AG09319 (cell line): Measurements from ENCODE around the gene TSPOAP1.

Experiments used
- DNase-seq: peaks from one replicate; pipeline ENCODE4 v3.0.0-alpha.2; 2010; ENCODE audit warnings: low read depth; ENCODE audit errors: extremely low read depth
- TF ChIP-seq, protein P1 (sequence below): IDR thresholded peaks from 2 replicates; pipeline ENCODE4 v1.5.1; 2011; ENCODE audit warnings: low read depth, mild to moderate bottlenecking, inconsistent platforms, low read length, moderate library complexity

Gene TSPOAP1

DNA sequence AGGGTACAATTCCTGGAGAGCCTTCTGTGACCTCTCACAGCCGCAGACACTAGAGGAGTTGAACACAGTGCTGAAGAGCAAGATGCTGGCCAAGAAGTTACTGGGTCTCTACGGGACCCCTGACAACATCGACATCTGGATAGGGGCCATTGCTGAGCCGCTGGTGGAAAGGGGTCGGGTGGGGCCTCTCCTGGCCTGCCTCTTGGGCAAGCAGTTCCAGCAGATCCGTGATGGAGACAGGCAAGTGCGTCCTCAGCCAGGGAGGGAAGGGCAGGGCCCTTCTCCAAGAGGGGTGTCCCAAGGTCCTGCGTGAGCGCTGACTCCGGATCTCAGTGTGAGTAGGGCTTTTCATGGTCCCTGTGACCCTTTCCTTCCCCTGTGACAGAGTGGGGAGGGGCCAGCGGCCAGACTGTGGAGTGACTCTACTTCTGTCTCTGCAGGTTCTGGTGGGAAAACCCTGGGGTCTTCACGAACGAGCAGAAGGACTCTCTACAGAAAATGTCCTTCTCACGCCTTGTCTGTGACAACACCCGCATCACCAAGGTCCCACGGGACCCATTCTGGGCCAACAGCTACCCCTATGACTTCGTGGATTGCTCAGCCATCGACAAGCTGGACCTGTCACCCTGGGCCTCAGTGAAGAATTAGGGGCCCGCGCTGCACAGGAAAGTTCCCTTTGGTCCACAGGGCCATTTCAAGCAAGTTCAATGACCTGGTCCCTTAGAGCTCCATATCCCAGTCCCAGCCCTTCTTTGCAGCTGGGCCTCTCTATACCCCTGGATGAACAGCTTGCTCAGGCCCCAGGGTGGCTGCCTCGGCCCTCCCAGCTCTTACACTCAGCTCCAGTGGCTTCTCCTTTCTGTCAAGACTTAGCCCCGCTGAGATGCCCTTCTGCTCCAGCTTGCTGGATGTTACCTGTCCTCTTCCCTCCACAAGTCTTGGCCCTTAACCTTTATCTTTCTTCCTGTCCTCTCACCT lies 61.0 kb downstream of the TSPOAP1 start:
- TF ChIP-seq, protein P1, sequence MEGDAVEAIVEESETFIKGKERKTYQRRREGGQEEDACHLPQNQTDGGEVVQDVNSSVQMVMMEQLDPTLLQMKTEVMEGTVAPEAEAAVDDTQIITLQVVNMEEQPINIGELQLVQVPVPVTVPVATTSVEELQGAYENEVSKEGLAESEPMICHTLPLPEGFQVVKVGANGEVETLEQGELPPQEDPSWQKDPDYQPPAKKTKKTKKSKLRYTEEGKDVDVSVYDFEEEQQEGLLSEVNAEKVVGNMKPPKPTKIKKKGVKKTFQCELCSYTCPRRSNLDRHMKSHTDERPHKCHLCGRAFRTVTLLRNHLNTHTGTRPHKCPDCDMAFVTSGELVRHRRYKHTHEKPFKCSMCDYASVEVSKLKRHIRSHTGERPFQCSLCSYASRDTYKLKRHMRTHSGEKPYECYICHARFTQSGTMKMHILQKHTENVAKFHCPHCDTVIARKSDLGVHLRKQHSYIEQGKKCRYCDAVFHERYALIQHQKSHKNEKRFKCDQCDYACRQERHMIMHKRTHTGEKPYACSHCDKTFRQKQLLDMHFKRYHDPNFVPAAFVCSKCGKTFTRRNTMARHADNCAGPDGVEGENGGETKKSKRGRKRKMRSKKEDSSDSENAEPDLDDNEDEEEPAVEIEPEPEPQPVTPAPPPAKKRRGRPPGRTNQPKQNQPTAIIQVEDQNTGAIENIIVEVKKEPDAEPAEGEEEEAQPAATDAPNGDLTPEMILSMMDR, result no peak
- DNase-seq, result no peak

DNA sequence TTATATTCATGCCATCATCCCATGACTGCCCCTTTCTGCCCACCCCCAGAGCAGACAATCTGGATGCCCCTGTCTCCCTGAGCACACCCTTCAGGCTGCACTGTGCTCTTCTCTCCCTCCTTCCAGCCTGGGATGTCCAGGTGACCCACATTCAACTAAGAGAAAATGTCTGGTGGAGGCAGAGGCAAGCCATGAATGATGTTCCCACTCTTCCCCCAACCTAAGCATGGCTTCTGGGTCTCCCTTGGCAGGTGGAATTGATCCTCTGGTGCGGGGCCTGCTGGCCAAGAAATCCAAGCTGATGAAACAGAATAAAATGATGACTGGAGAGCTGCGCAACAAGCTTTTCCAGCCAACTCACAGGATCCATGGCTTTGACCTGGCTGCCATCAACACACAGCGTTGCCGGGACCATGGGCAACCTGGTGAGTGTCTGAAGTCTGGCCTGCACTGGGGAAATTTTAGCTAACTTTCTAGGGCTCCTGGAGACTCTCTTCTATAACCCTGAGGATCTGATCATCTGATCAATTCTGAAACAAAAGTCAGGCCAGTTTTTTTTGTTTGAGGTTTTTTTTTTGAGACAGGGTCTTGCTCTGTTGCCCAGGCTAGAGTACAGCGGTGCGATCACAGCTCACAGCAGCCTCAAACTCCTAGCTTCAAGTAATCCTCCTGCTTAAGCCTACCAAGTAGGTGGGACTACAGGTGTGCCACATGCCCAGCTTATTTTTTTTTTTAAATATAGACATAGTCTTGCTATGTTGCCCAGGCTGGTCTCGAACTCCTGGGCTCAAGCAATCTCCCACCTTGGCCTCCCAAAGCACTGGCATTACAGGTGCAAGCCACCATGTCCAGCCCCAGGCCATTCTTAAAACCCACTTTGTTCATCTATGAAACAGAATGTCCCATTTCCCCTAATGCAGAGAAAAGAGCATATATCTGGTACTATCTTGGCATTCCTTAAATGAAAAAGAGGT lies 62.4 kb downstream of the TSPOAP1 start:
- TF ChIP-seq, protein P1, result no peak
- DNase-seq, result no peak

DNA sequence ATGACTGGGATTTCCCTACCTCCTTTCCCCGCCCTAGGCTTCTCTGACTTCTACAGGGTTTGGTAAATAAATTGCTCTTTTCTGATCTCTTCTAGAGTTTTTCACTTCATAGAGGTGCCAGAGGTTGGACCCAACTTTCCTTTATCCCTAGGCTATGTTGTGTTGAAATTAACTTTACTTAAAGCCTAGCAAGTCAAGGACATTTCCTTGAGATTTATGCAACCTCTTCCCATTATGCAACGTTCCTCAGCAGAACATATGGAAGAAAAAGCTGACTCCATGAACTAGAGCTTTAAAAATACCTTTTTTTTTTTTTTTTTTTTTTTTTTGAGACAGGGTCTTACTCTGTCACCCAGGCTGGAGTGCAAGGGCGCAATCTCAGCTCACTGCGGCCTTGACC lies 63.3 kb downstream of the TSPOAP1 start:
- TF ChIP-seq, protein P1, result no peak
- DNase-seq, result no peak

DNA sequence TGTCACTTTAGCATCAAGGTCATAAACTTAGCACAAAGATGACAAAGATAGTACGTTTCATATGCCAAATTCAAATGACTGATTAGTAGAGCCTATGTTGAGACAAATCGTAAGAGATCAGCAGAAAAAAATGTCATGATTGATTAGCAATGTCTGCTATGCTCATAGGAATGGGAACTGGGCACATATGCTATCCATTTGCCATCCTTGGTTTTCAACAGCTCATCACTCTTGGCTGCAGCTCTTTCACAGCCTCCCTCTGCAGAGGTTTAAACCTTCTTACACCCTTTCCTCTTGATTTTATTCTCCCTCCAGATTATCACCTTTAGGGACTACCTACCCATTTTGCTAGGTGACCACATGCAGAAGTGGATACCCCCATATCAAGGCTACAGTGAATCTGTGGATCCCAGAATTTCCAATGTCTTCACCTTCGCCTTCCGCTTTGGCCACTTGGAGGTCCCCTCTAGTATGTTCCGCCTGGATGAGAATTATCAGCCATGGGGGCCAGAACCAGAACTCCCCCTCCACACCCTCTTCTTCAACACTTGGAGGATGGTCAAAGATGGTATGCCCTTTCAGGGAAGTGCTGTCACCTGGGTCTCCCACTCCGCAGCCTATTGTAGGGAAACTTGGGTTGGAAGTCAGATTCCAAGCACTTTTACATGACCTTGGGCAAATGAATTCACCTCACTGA lies 64.0 kb downstream of the TSPOAP1 start:
- no peak for DNase-seq
- TF ChIP-seq, protein P1, result no peak

DNA sequence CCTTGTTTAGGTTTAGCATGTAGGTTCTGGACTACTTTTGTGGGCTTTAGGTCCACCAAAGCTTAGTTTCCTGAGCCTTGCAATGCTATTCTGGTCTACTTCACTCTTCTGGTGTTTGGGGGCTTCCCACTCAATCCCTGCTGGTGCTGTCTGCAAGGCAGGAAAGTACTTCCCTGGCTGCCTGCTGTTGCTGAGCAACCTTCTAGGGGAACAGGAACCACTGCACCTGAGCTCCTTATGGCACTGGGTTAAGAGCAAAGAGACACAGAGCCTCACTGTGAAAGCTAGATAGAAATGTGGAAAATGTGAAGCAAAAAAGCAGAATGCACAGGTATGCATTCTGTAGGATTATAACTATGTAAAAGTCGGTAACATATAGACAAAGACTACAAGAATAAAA lies 64.8 kb downstream of the TSPOAP1 start:
- DNase-seq, result no peak
- TF ChIP-seq, protein P1, result no peak

DNA sequence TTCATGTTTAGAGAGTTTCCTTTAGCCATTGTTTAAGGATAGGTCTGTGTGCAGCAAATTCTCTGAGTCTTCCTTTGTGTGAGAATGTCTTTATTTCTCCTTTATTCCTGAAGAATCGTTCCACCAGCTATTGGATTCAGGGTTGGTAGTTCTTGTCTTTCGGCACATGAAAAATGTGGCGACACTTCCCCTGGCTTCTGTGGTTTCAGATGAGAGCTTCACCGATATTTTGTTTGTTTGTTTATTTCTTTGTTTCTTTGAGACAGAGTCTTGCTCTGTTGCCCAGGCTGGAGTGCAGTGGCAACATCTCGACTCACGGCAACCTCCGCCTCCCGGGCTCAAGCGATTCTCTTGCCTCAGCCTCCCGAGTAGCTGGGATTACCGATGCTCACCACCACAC lies 66.4 kb downstream of the TSPOAP1 start:
- TF ChIP-seq, protein P1, result no peak
- DNase-seq, result no peak
